ENCODE measurements around the gene GOLGA7B.

Gene GOLGA7B

GRCh38 chr10:97895915-97896314, 46.3 kb downstream of the GOLGA7B start:
- TF ChIP-seq YY1 (IDR thresholded peaks at IDR 0.05; ENCODE audit: low read depth) (no peak), TCF12 (IDR thresholded peaks at IDR 0.05; ENCODE audit: low read depth) (no peak), FOXM1 (IDR thresholded peaks at IDR 0.05; ENCODE audit: borderline replicate concordance, low read depth) (no peak), NFIC (IDR thresholded peaks at IDR 0.05) (no peak), TEAD4 (IDR thresholded peaks at IDR 0.05) (no peak)

DNA sequence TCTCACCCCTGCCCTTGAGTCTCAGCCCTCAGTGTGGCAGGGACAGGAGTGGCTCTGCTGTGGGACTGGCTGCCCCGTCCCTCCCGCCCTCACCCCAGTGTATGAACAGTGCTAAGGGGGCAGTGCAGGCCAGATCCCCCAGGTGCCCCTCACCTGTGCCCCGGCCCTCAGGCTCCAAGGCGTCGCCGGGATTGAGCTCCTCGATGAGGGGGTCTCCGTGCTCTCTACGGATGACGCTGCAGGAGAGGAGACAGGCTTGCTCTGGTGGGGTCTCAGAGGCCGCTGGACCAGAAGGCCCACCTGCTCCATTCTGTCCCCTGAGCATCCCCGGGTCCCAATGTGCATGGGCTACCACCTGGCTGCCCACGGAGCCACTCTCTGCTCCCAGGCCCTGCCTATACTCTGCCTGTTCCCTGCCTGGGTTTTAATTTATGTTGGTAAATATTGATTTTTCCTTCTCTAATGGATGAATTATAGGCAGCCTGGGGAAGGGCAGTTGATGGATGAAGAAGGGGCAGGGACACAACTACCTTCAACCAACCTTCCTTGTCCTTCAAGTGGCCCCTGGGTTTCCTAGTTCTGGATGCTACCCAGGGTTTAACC, 47.2 kb downstream of the GOLGA7B start:
- TF ChIP-seq TCF12 (IDR thresholded peaks at IDR 0.05; ENCODE audit: low read depth) (no peak), FOXM1 (IDR thresholded peaks at IDR 0.05; ENCODE audit: borderline replicate concordance, low read depth) (no peak), EGR1 (IDR thresholded peaks at IDR 0.05) (no peak), MAX (IDR thresholded peaks at IDR 0.05) (no peak), YY1 (IDR thresholded peaks at IDR 0.05; ENCODE audit: low read depth) (no peak), RAD21 (IDR thresholded peaks at IDR 0.05; ENCODE audit: low read depth) (no peak), CREB1 (IDR thresholded peaks at IDR 0.05; ENCODE audit: low read depth) (no peak), REST (IDR thresholded peaks at IDR 0.05; ENCODE audit: low read depth) (no peak), ZBTB7A (IDR thresholded peaks at IDR 0.05; ENCODE audit: low read depth) (no peak), EP300 (IDR thresholded peaks at IDR 0.05; ENCODE audit: borderline replicate concordance) (no peak), TAF1 (IDR thresholded peaks at IDR 0.05; ENCODE audit: low read depth) (no peak), TEAD4 (IDR thresholded peaks at IDR 0.05) (no peak), NFIC (IDR thresholded peaks at IDR 0.05) (no peak), CEBPB (IDR thresholded peaks at IDR 0.05) (no peak)
- TF ChIP-seq, protein P1, sequence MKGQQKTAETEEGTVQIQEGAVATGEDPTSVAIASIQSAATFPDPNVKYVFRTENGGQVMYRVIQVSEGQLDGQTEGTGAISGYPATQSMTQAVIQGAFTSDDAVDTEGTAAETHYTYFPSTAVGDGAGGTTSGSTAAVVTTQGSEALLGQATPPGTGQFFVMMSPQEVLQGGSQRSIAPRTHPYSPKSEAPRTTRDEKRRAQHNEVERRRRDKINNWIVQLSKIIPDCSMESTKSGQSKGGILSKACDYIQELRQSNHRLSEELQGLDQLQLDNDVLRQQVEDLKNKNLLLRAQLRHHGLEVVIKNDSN (IDR thresholded peaks at IDR 0.05), result no peak

GRCh38 chr10:97898429-97898828, 48.8 kb downstream of the GOLGA7B start:
- TF ChIP-seq RAD21 (IDR thresholded peaks at IDR 0.05; ENCODE audit: low read depth), result no peak
- no peak for TF ChIP-seq ZBTB7A (IDR thresholded peaks at IDR 0.05; ENCODE audit: low read depth)
- no peak for TF ChIP-seq FOXM1 (IDR thresholded peaks at IDR 0.05; ENCODE audit: borderline replicate concordance, low read depth)
- no peak for TF ChIP-seq TEAD4 (IDR thresholded peaks at IDR 0.05)
- TF ChIP-seq, protein P1 (IDR thresholded peaks at IDR 0.05), result no peak
- TF ChIP-seq CEBPB (IDR thresholded peaks at IDR 0.05), result no peak
- TF ChIP-seq MAX (IDR thresholded peaks at IDR 0.05), result no peak
- TF ChIP-seq NFIC (IDR thresholded peaks at IDR 0.05), result no peak
- TF ChIP-seq CREB1 (IDR thresholded peaks at IDR 0.05; ENCODE audit: low read depth), result no peak
- no peak for TF ChIP-seq EP300 (IDR thresholded peaks at IDR 0.05; ENCODE audit: borderline replicate concordance)
- no peak for TF ChIP-seq TCF12 (IDR thresholded peaks at IDR 0.05; ENCODE audit: low read depth)
- no peak for TF ChIP-seq REST (IDR thresholded peaks at IDR 0.05; ENCODE audit: low read depth)
- TF ChIP-seq TAF1 (IDR thresholded peaks at IDR 0.05; ENCODE audit: low read depth), result no peak
- TF ChIP-seq EGR1 (IDR thresholded peaks at IDR 0.05), result no peak
- no peak for TF ChIP-seq YY1 (IDR thresholded peaks at IDR 0.05; ENCODE audit: low read depth)

- TF ChIP-seq RAD21 (IDR thresholded peaks at IDR 0.05; ENCODE audit: low read depth) (no peak), MAX (IDR thresholded peaks at IDR 0.05) (no peak), TCF12 (IDR thresholded peaks at IDR 0.05; ENCODE audit: low read depth) (no peak), NFIC (IDR thresholded peaks at IDR 0.05) (no peak), CREB1 (IDR thresholded peaks at IDR 0.05; ENCODE audit: low read depth) (no peak), ZBTB7A (IDR thresholded peaks at IDR 0.05; ENCODE audit: low read depth) (no peak), TAF1 (IDR thresholded peaks at IDR 0.05; ENCODE audit: low read depth) (no peak), EP300 (IDR thresholded peaks at IDR 0.05; ENCODE audit: borderline replicate concordance) (no peak), CEBPB (IDR thresholded peaks at IDR 0.05) (no peak), REST (IDR thresholded peaks at IDR 0.05; ENCODE audit: low read depth) (no peak), FOXM1 (IDR thresholded peaks at IDR 0.05; ENCODE audit: borderline replicate concordance, low read depth) (no peak), TEAD4 (IDR thresholded peaks at IDR 0.05) (no peak), YY1 (IDR thresholded peaks at IDR 0.05; ENCODE audit: low read depth) (no peak), EGR1 (IDR thresholded peaks at IDR 0.05) (no peak)
- TF ChIP-seq, protein P1 (IDR thresholded peaks at IDR 0.05), result no peak
These were observed 51.7 kb downstream of the GOLGA7B start for GRCh38 chr10:97901381-97901780.

All from Ishikawa (cell line).